GM12874 (cell line): Measurements from ENCODE around the gene SYNM.

Source experiments
- TF ChIP-seq, protein P1 (sequence below): IDR thresholded peaks from 2 replicates; pipeline ENCODE4 v1.5.1; 2011; ENCODE audit warnings: low read depth, mild to moderate bottlenecking, control low read depth, low read length, moderate library complexity; ENCODE audit not compliant: insufficient read depth

SYNM gene

DNA sequence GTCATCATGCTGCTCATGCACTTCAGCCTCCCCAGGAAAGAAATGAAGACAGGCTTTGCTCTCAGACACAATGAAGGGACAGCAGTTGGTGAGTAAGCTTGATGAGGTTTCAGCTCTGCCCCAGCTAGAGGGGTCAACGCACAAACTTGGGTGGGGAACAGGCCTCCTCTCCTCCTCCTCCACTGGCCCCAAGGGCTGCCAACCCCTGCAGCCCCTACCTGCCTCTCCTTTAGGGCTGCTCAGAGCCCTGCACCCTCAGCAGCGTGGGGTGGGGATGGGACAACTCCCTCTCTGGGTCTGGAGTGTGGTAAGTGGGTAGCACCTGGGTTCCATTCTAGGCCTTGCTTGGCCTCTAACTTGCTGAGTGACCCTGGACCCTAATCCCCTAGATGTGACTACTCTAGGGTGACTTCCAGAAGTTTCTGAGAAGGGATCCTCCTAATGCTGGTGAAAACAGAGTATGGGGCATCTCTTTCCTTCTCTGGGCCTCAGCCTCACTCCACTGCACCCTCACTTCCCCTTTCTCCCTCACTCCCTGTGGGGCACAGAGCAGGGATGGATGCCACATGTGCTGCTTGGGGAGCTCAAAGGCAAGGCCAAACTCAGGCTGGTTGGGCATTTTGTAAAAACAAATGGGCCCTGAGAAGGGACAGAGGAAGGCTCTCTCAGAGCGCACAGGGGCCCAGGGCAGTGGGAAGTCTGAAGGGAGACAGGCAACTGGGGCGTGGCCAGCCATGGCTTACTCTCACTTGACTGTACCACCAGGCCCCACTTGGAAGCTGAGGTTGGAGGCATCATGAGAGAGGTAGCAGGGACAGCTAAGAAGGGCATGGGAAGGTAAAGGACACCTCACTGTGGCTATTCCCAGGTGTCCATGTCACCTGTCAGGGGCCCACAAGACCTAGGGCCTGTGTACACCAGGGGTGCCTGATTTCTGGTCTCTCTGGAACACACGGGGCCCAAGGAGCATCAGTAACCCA lies 64.0 kb downstream of the SYNM start:
- TF ChIP-seq, protein P1, sequence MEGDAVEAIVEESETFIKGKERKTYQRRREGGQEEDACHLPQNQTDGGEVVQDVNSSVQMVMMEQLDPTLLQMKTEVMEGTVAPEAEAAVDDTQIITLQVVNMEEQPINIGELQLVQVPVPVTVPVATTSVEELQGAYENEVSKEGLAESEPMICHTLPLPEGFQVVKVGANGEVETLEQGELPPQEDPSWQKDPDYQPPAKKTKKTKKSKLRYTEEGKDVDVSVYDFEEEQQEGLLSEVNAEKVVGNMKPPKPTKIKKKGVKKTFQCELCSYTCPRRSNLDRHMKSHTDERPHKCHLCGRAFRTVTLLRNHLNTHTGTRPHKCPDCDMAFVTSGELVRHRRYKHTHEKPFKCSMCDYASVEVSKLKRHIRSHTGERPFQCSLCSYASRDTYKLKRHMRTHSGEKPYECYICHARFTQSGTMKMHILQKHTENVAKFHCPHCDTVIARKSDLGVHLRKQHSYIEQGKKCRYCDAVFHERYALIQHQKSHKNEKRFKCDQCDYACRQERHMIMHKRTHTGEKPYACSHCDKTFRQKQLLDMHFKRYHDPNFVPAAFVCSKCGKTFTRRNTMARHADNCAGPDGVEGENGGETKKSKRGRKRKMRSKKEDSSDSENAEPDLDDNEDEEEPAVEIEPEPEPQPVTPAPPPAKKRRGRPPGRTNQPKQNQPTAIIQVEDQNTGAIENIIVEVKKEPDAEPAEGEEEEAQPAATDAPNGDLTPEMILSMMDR, result no peak

DNA sequence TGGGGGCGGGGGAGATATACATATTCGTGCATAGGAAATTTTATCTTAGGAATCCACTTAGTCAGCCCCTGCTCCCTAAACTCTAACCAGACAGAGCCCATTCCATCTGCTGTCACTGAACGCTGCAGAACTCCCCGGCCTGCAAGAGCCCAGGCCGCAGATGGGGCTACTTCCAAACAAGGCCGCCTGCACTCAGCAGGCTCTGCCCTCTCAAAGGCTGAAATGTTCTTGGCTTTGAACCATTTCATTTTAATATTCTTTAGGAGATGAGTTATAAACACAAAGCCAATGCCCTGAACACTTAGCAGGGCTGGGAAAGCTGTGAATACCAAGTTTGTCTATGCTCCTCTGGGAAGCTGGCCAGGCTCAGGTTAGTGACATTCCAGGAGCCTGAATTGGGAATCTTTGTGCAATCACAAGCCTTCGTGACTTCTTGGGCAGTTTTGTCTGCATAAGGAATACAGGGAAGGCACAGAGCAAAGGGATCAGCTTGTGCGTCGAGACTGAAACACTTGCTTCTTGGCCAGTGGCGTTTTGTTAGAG lies 65.0 kb downstream of the SYNM start:
- TF ChIP-seq, protein P1, result no peak

DNA sequence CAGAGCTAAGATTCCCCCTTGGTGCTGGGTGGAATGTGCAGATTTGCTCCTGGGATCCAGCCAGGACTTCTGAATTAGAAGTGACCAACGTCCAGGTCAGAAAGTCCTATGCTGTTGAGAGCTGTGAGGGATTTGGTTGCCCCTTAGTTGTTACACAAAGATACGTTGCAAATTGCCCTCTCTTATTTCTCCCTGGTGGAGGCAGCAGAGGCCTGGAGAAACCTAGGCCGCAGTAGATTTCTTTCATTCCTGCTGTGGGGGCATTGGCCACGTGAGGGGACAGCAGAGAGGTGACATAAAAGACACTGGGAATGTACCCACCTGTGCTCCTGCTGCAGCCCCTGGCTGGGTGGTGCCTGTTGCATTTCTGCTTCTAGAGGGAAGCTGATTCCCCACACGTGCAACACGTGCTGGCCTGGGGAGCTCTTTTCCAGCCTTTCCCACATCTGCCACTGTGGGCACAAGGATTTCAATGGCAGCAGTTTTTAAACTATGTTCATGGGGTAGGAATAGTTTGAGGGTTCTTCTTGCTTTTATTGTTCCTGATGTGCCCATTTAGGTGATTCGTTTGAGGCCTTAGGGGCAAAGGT lies 65.7 kb downstream of the SYNM start:
- TF ChIP-seq, protein P1, result no peak

DNA sequence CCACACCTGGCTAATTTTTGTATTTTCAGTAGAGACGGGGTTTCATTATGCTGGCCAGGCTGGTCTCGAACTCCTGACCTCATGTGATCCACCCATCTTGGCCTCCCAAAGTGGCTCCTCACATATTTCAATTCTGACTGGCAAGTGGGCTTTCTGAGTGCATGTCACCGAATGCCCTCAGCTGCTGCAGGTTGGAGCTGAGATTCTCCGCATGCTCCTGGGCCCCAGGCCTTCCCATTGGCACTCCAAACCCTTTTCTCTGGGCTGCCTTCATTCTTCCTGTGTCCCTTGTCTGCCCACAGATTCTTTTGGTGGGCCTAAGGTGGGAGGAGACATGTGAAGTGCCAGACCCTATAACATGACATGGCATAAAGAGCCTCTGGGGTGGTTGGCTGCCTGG lies 67.3 kb downstream of the SYNM start:
- TF ChIP-seq, protein P1, result no peak

- TF ChIP-seq, protein P1, result no peak
These were observed 68.1 kb downstream of the SYNM start for GRCh38 chr15:99172989-99173388.

GRCh38 chr15:99174567-99175395 lies 69.9 kb downstream of the SYNM start:
- TF ChIP-seq, protein P1, result no peak
